ENCODE results near the gene HP1BP3. TPM values are rescaled to one million over a fixed set of nuclear protein-coding genes. Genes with fewer than 3 reads are reported as not detected.

Gene HP1BP3
- total and polyA plus RNA-seq, 2 experiments from 2014 or later = 138 to 151 TPM

GRCh38 chr1:20725189-20726117 lies 61.7 kb downstream of the HP1BP3 start:
- in situ Hi-C loops (cut with MboI) = no loop called here
- 75 to 77% methylated on average over 26 to 28 of the region's 29 CpGs for WGBS, 2 experiments (ENCODE audit: low coverage in 1 of 2, low lambda C conversion rate in 2 of 2, missing lambda C conversion rate in 2 of 2)
- TF ChIP-seq EZH2 (IDR thresholded peaks at IDR 0.05; ENCODE audit: insufficient read depth, poor library complexity, severe bottlenecking) (no peak), EZH2phosphoT487 (IDR thresholded peaks at IDR 0.05; ENCODE audit: insufficient read depth, low read depth) (no peak)
- H3K36me3 ChIP-seq (ENCODE audit: low read depth) = no peaks in the 10 kb centered on the region
- no peak overlapping the region for H2AFZ ChIP-seq
- H3K27me3 ChIP-seq (replicated peaks; ENCODE audit: insufficient read depth) = peaks cover 12% of the 10 kb centered on the region
- H3K4me3 ChIP-seq = no peak overlapping the region
- no peaks in the 10 kb centered on the region for H3K79me2 ChIP-seq (ENCODE audit: insufficient read depth)
- no peaks in the 10 kb centered on the region for H3K4me1 ChIP-seq (ENCODE audit: insufficient read depth)
- no peak overlapping the region for H3K4me2 ChIP-seq (ENCODE audit: unreplicated experiment)
- no peaks in the 10 kb centered on the region for H3K9me2 ChIP-seq (ENCODE audit: insufficient read depth)
- no peaks in the 10 kb centered on the region for H4K20me1 ChIP-seq (ENCODE audit: insufficient read depth)
- H3K9ac ChIP-seq = no peak overlapping the region
- H3K27ac ChIP-seq = no peak overlapping the region
- no peaks in the 10 kb centered on the region for H3K9me3 ChIP-seq (ENCODE audit: low read depth)
- DNase-seq = peak; percentile 76
- no peaks in the 10 kb centered on the region for H3F3A ChIP-seq (ENCODE audit: insufficient read depth)

GRCh38 chr1:20724364-20725188 lies 62.5 kb downstream of the HP1BP3 start:
- WGBS, 2 experiments (ENCODE audit: low coverage in 1 of 2, low lambda C conversion rate in 2 of 2, missing lambda C conversion rate in 2 of 2) = 94 to 95% methylated on average over 17 of the region's 17 CpGs
- no peak for DNase-seq
- in situ Hi-C loops (cut with MboI) = no loop called here
- Histone ChIP-seq H3K79me2 (ENCODE audit: insufficient read depth) (no peaks in the 10 kb centered on the region), H3F3A (ENCODE audit: insufficient read depth) (0 out of 2 replicates have a peak, but pooled peaks cover 3% of the 10 kb centered on the region), H3K4me3 (no peak overlapping the region), H3K9me2 (ENCODE audit: insufficient read depth) (no peaks in the 10 kb centered on the region), H3K4me1 (ENCODE audit: insufficient read depth) (no peaks in the 10 kb centered on the region), H3K9me3 (ENCODE audit: low read depth) (no peaks in the 10 kb centered on the region), H2AFZ (no peak overlapping the region), H3K27ac (no peak overlapping the region), H3K27me3 (replicated peaks; ENCODE audit: insufficient read depth) (peaks cover 4% of the 10 kb centered on the region), H3K36me3 (ENCODE audit: low read depth) (no peaks in the 10 kb centered on the region), H3K9ac (no peak overlapping the region), H4K20me1 (ENCODE audit: insufficient read depth) (no peaks in the 10 kb centered on the region), H3K4me2 (ENCODE audit: unreplicated experiment) (no peak overlapping the region)
- TF ChIP-seq EZH2phosphoT487 (IDR thresholded peaks at IDR 0.05; ENCODE audit: insufficient read depth, low read depth) = no peak
- TF ChIP-seq EZH2 (IDR thresholded peaks at IDR 0.05; ENCODE audit: insufficient read depth, poor library complexity, severe bottlenecking) = no peak

- 93 to 94% methylated on average over 35 of the region's 35 CpGs for WGBS, 2 experiments (ENCODE audit: low coverage in 1 of 2, low lambda C conversion rate in 2 of 2, missing lambda C conversion rate in 2 of 2)
- Histone ChIP-seq H3K27ac (no peak overlapping the region), H4K20me1 (ENCODE audit: insufficient read depth) (no peaks in the 10 kb centered on the region), H3K27me3 (replicated peaks; ENCODE audit: insufficient read depth) (no peaks in the 10 kb centered on the region), H3K9me3 (ENCODE audit: low read depth) (no peaks in the 10 kb centered on the region), H3F3A (ENCODE audit: insufficient read depth) (0 out of 2 replicates have a peak, but pooled peaks cover 3% of the 10 kb centered on the region), H3K4me3 (no peak overlapping the region), H2AFZ (no peak overlapping the region), H3K79me2 (ENCODE audit: insufficient read depth) (no peaks in the 10 kb centered on the region), H3K9ac (no peak overlapping the region), H3K4me2 (ENCODE audit: unreplicated experiment) (no peak overlapping the region), H3K36me3 (ENCODE audit: low read depth) (no peaks in the 10 kb centered on the region), H3K4me1 (ENCODE audit: insufficient read depth) (no peaks in the 10 kb centered on the region), H3K9me2 (ENCODE audit: insufficient read depth) (no peaks in the 10 kb centered on the region)
- no peak for TF ChIP-seq EZH2 (IDR thresholded peaks at IDR 0.05; ENCODE audit: insufficient read depth, poor library complexity, severe bottlenecking)
- no peak for DNase-seq
- in situ Hi-C loops (cut with MboI) = no loop called here
These were observed 63.4 kb downstream of the HP1BP3 start for GRCh38 chr1:20723537-20724363.

GRCh38 chr1:20723159-20723536 lies 64.0 kb downstream of the HP1BP3 start:
- in situ Hi-C loops (cut with MboI) = no loop called here
- no peak for DNase-seq
- TF ChIP-seq EZH2 (IDR thresholded peaks at IDR 0.05; ENCODE audit: insufficient read depth, poor library complexity, severe bottlenecking) (no peak), EZH2phosphoT487 (IDR thresholded peaks at IDR 0.05; ENCODE audit: insufficient read depth, low read depth) (no peak)
- Histone ChIP-seq H3F3A (ENCODE audit: insufficient read depth) (0 out of 2 replicates have a peak, but pooled peaks cover 3% of the 10 kb centered on the region), H3K9me2 (ENCODE audit: insufficient read depth) (no peaks in the 10 kb centered on the region), H4K20me1 (ENCODE audit: insufficient read depth) (no peaks in the 10 kb centered on the region), H3K4me3 (no peak overlapping the region), H3K27ac (no peak overlapping the region), H3K27me3 (replicated peaks; ENCODE audit: insufficient read depth) (no peaks in the 10 kb centered on the region), H3K9me3 (ENCODE audit: low read depth) (no peaks in the 10 kb centered on the region), H3K9ac (no peak overlapping the region), H3K4me2 (ENCODE audit: unreplicated experiment) (no peak overlapping the region), H3K36me3 (ENCODE audit: low read depth) (no peaks in the 10 kb centered on the region), H2AFZ (no peak overlapping the region), H3K79me2 (ENCODE audit: insufficient read depth) (no peaks in the 10 kb centered on the region), H3K4me1 (ENCODE audit: insufficient read depth) (no peaks in the 10 kb centered on the region)
- 96 to 97% methylated on average over 4 of the region's 4 CpGs for WGBS, 2 experiments (ENCODE audit: low coverage in 1 of 2, low lambda C conversion rate in 2 of 2, missing lambda C conversion rate in 2 of 2)
